H9 (cell line): Measurements from ENCODE around the gene GMEB1. TPM values are rescaled to one million over a fixed set of nuclear protein-coding genes. Genes with fewer than 3 reads are reported as not detected.

ENCODE experiments used
- DNase-seq: peaks from one replicate; pipeline ENCODE4 v3.0.0-alpha.2; 2017
- H2AFZ ChIP-seq: one replicate; pipeline ENCODE4 v1.6.1; 2013; ENCODE audit warnings: mild to moderate bottlenecking, low read length, control low read depth, moderate library complexity
- H2AK5ac ChIP-seq: 2 replicates; pipeline ENCODE4 v1.6.1; 2013; ENCODE audit warnings: low read length, control low read depth, mixed read lengths; ENCODE audit not compliant: insufficient read length
- H2BK120ac ChIP-seq: one replicate; pipeline ENCODE4 v1.6.1; 2013; ENCODE audit warnings: low read depth, mild to moderate bottlenecking, low read length, control low read depth, inconsistent platforms; ENCODE audit not compliant: poor library complexity, severe bottlenecking
- H2BK12ac ChIP-seq: 2 replicates; pipeline ENCODE4 v1.6.1; 2013; ENCODE audit warnings: low read length, control low read depth, mixed read lengths, low read depth; ENCODE audit not compliant: insufficient read length
- H2BK15ac ChIP-seq: 2 replicates; pipeline ENCODE4 v1.6.1; 2013; ENCODE audit warnings: low read depth, low read length, control low read depth
- H2BK20ac ChIP-seq: one replicate; pipeline ENCODE4 v1.6.1; 2013; ENCODE audit warnings: low read depth, mild to moderate bottlenecking, low read length, control low read depth, inconsistent platforms; ENCODE audit not compliant: poor library complexity, severe bottlenecking
- H2BK5ac ChIP-seq: 2 replicates; pipeline ENCODE4 v1.6.1; 2013; ENCODE audit warnings: low read length, control low read depth, mixed read lengths; ENCODE audit not compliant: insufficient read length
- H3K14ac ChIP-seq: 2 replicates; pipeline ENCODE4 v1.6.1; 2013; ENCODE audit warnings: low read length, control low read depth; ENCODE audit not compliant: insufficient read depth
- H3K18ac ChIP-seq: 2 replicates; pipeline ENCODE4 v1.6.1; 2013; ENCODE audit warnings: low read depth, mild to moderate bottlenecking, mixed read lengths, low read length, control low read depth; ENCODE audit not compliant: insufficient read length
- H3K23ac ChIP-seq: 2 replicates; pipeline ENCODE4 v1.6.1; 2013; ENCODE audit warnings: low read length, control low read depth, mixed read lengths, low read depth; ENCODE audit not compliant: insufficient read length
- H3K23me2 ChIP-seq: 2 replicates; pipeline ENCODE4 v1.6.1; 2013; ENCODE audit warnings: low read depth, mild to moderate bottlenecking, mixed read lengths, low read length, control low read depth; ENCODE audit not compliant: insufficient read length, poor library complexity, severe bottlenecking
- H3K27ac ChIP-seq: 2 replicates; pipeline ENCODE4 v1.5.1; 2013; ENCODE audit warnings: low read length, control low read depth, mixed read lengths, low read depth; ENCODE audit not compliant: insufficient read length
- H3K27me3 ChIP-seq: 2 replicates; pipeline ENCODE4 v1.6.1; 2013; ENCODE audit warnings: low read length, control low read depth, inconsistent platforms; ENCODE audit not compliant: insufficient read depth
- H3K4ac ChIP-seq: 2 replicates; pipeline ENCODE4 v1.6.1; 2013; ENCODE audit warnings: low read depth, mild to moderate bottlenecking, control low read depth, inconsistent platforms, low read length, moderate library complexity
- H3K4me1 ChIP-seq: 2 replicates; pipeline ENCODE4 v1.6.1; 2013; ENCODE audit warnings: low read length, control low read depth, inconsistent platforms; ENCODE audit not compliant: insufficient read depth
- H3K4me2 ChIP-seq: 2 replicates; pipeline ENCODE4 v1.6.1; 2013; ENCODE audit warnings: low read length, control low read depth, mixed read lengths; ENCODE audit not compliant: insufficient read length, insufficient read depth
- H3K56ac ChIP-seq: 2 replicates; pipeline ENCODE4 v1.6.1; 2013; ENCODE audit warnings: low read depth, mild to moderate bottlenecking, mixed read lengths, low read length, control low read depth; ENCODE audit not compliant: insufficient read length
- H3K79me1 ChIP-seq: 2 replicates; pipeline ENCODE4 v1.6.1; 2013; ENCODE audit warnings: low read depth, mild to moderate bottlenecking, moderate library complexity, low read length, control low read depth, inconsistent platforms; ENCODE audit not compliant: insufficient read depth, poor library complexity, severe bottlenecking
- H3K79me2 ChIP-seq: 2 replicates; pipeline ENCODE4 v1.6.1; 2013; ENCODE audit warnings: low read length, control low read depth, inconsistent platforms; ENCODE audit not compliant: insufficient read depth
- H3K9ac ChIP-seq: 2 replicates; pipeline ENCODE4 v1.6.1; 2013; ENCODE audit warnings: low read length, control low read depth, mixed read lengths; ENCODE audit not compliant: insufficient read length; ENCODE audit errors: extremely low read depth
- H3K9me3 ChIP-seq: one replicate; pipeline ENCODE4 v1.6.1; 2013; ENCODE audit warnings: low read depth, low read length, inconsistent platforms; ENCODE audit not compliant: control insufficient read depth
- H3T11ph ChIP-seq: one replicate; pipeline ENCODE4 v1.6.1; 2013; ENCODE audit warnings: mild to moderate bottlenecking, low read length, control low read depth, inconsistent platforms
- H4K20me1 ChIP-seq: one replicate; pipeline ENCODE4 v1.6.1; 2013; ENCODE audit not compliant: control insufficient read depth, insufficient read length, insufficient read depth
- H4K5ac ChIP-seq: 2 replicates; pipeline ENCODE4 v1.6.1; 2013; ENCODE audit warnings: low read depth, mild to moderate bottlenecking, mixed read lengths, low read length, control low read depth; ENCODE audit not compliant: insufficient read length
- H4K8ac ChIP-seq: replicated peaks from 2 replicates; pipeline ENCODE4 v1.6.1; 2013; ENCODE audit warnings: low read length, control low read depth, mixed read lengths, low read depth; ENCODE audit not compliant: insufficient read length
- H4K91ac ChIP-seq: 2 replicates; pipeline ENCODE4 v1.6.1; 2013; ENCODE audit warnings: low read depth, mild to moderate bottlenecking, moderate library complexity, mixed read lengths, low read length, control low read depth; ENCODE audit not compliant: insufficient read length
- H3K27ac Mint-ChIP-seq, 3 experiments: 2 replicates in 2 of 3; 3 replicates in 1 of 3; pipeline ENCODE4 v1.8.0; 2020 to 2021; ENCODE audit warnings: mixed read lengths in 3 of 3, mild to moderate bottlenecking in 1 of 3, moderate library complexity in 1 of 3
- H3K27me3 Mint-ChIP-seq: 2 replicates; pipeline ENCODE4 v1.8.0; 2021; ENCODE audit warnings: low read depth, mild to moderate bottlenecking, moderate library complexity, mixed read lengths
- H3K36me3 Mint-ChIP-seq, 3 experiments: 2 replicates in 2 of 3; 3 replicates in 1 of 3; pipeline ENCODE4 v1.8.0; 2020 to 2021; ENCODE audit warnings: low read depth in 3 of 3, mixed read lengths in 3 of 3; ENCODE audit not compliant: insufficient read depth in 1 of 3
- H3K4me1 Mint-ChIP-seq, 2 experiments: 2 replicates each; pipeline ENCODE4 v1.8.0; 2020; ENCODE audit warnings: mixed read lengths in 2 of 2
- H3K4me3 Mint-ChIP-seq, 2 experiments: 2 replicates in 1 of 2; 3 replicates in 1 of 2; pipeline ENCODE4 v1.8.0; 2020 to 2021; ENCODE audit warnings: mild to moderate bottlenecking in 2 of 2, mixed read lengths in 2 of 2, moderate library complexity in 1 of 2
- H3K9me3 Mint-ChIP-seq, 2 experiments: 2 replicates in 1 of 2; 3 replicates in 1 of 2; pipeline ENCODE4 v1.8.0; 2020; ENCODE audit warnings: mild to moderate bottlenecking in 2 of 2, mixed read lengths in 2 of 2, moderate library complexity in 1 of 2
- WGBS: extraction: QIAGEN DNeasy Blood & Tissue Kit; methylation state at CpG from one replicate; pipeline ENCODE4 v1.1.7; 2013; ENCODE audit warnings: missing lambda C conversion rate, low lambda C conversion rate, mixed read lengths; ENCODE audit not compliant: insufficient read length; ENCODE audit errors: extremely low coverage; 5-methylcytosine and 5-hydroxymethylcytosine counted together
- total RNA-seq: library from RNA; stranded (reverse); gene quantifications from 2 replicates; pipeline ENCODE4 v1.2.1, GENCODE V29; 2021
- TF ChIP-seq, protein P1 (sequence below): fragments of 200-600 bp; sonication (generic); conservative IDR thresholded peaks from 3 replicates; pipeline ENCODE4 v1.8.0; 2021; ENCODE audit warnings: antibody characterized with exemption, mild to moderate bottlenecking

Gene GMEB1
- total RNA-seq, 1 experiment from 2014 or later: 17.0 TPM

DNA sequence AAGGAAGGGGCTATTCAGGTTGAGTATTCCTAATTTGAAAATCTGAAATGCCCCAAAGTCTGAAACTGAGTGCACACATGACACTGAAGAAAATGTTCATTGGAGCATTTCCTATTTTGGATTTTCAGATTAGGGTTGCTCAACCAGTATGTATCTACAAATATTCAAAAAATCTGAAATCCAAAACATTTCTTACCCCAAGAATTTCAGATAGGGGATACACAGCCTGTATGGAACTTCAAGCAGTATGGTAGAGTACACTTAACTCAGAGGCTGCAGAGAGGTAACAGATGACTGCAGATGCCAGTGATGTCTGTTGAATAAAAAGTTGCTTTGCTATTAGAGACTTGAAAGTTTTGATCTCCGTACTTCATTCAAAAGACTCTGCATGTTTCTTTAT lies 87.1 kb downstream of the GMEB1 start:
- Histone ChIP-seq H4K8ac (no peak overlapping the region), H2BK15ac (no peak overlapping the region), H3K14ac (no peak overlapping the region), H3K4ac (no peak overlapping the region), H3K27me3 (no peaks in the 10 kb centered on the region), H3K9ac (no peak overlapping the region), H2BK5ac (no peak overlapping the region), H2BK120ac (no peak overlapping the region), H3K23me2 (no peaks in the 10 kb centered on the region), H3K27ac (no peak overlapping the region), H4K5ac (no peak overlapping the region), H3K79me1 (no peaks in the 10 kb centered on the region), H4K91ac (no peak overlapping the region), H3K4me1 (0 out of 2 replicates have a peak, but pooled peaks cover 3% of the 10 kb centered on the region), H3K18ac (no peak overlapping the region), H2AK5ac (no peak overlapping the region), H2BK12ac (no peak overlapping the region), H4K20me1 (no peaks in the 10 kb centered on the region), H3K4me2 (no peak overlapping the region), H2BK20ac (no peak overlapping the region), H3K79me2 (peaks cover 85% of the 10 kb centered on the region), H2AFZ (no peak overlapping the region), H3K9me3 (no peaks in the 10 kb centered on the region), H3K23ac (no peak overlapping the region), H3T11ph (no peak overlapping the region), H3K56ac (no peak overlapping the region)
- no CpG with 5 or more reads among the region's 1 CpG for WGBS
- Mint-ChIP-seq H3K36me3 (peaks cover 21 to 53% (median 31%) of the 10 kb centered on the region in 3 experiments), H3K4me1 (peaks cover 13 to 15% of the 10 kb centered on the region in 2 experiments), H3K27ac (no peak overlapping the region), H3K4me3 (no peak overlapping the region), H3K9me3 (no peaks in the 10 kb centered on the region), H3K27me3 (no peaks in the 10 kb centered on the region)
- TF ChIP-seq, protein P1, sequence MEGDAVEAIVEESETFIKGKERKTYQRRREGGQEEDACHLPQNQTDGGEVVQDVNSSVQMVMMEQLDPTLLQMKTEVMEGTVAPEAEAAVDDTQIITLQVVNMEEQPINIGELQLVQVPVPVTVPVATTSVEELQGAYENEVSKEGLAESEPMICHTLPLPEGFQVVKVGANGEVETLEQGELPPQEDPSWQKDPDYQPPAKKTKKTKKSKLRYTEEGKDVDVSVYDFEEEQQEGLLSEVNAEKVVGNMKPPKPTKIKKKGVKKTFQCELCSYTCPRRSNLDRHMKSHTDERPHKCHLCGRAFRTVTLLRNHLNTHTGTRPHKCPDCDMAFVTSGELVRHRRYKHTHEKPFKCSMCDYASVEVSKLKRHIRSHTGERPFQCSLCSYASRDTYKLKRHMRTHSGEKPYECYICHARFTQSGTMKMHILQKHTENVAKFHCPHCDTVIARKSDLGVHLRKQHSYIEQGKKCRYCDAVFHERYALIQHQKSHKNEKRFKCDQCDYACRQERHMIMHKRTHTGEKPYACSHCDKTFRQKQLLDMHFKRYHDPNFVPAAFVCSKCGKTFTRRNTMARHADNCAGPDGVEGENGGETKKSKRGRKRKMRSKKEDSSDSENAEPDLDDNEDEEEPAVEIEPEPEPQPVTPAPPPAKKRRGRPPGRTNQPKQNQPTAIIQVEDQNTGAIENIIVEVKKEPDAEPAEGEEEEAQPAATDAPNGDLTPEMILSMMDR: no peak
- DNase-seq: no peak
